BJ (cell line): ENCODE measurements around the gene HNRNPK. TPM values are rescaled to one million over a fixed set of nuclear protein-coding genes. Genes with fewer than 3 reads are reported as not detected.

ENCODE experiments used
- CTCF ChIA-PET: fragments of 350-600 bp; formaldehyde crosslinking; extraction: SDS; loops from one replicate; lab custom pipeline; 2021; ENCODE audit warnings: antibody characterized with exemption, inconsistent platforms; lab: Yijun Ruan, JAX
- POLR2A ChIA-PET: fragments of 300-600 bp; sonication (Branson Sonifier 250); formaldehyde crosslinking; extraction: SDS; loops from one replicate; lab custom pipeline; 2021; ENCODE audit warnings: antibody characterized with exemption; lab: Charles Lee
- DNase-seq: peaks from one replicate; pipeline ENCODE4 v3.0.0-alpha.2; 2011; ENCODE audit warnings: low read depth
- H3K27me3 ChIP-seq: 2 replicates; pipeline ENCODE4 v1.6.0; 2011; ENCODE audit warnings: low read length; ENCODE audit not compliant: control insufficient read depth, insufficient read depth
- H3K36me3 ChIP-seq: 2 replicates; pipeline ENCODE4 v1.5.1; 2011; ENCODE audit warnings: low read length; ENCODE audit not compliant: control insufficient read depth, insufficient read depth
- H3K4me3 ChIP-seq: 2 replicates; pipeline ENCODE4 v1.5.1; 2011; ENCODE audit warnings: low read depth, mild to moderate bottlenecking, control low read depth, low read length
- polyA plus RNA-seq: library from polyadenylated mRNA; depleted of rRNA; stranded (reverse); fragments of >200 nt; gene quantifications from 2 replicates; pipeline ENCODE4 v1.2.3, GENCODE V29; 2011
- TF ChIP-seq, protein P1 (sequence below): IDR thresholded peaks from 2 replicates; pipeline ENCODE4 v1.5.1; 2011; ENCODE audit warnings: low read depth, mild to moderate bottlenecking, control low read depth, inconsistent platforms, low read length, moderate library complexity; ENCODE audit not compliant: insufficient read depth

HNRNPK gene
- polyA plus RNA-seq, 1 experiment, result 343 TPM

DNA sequence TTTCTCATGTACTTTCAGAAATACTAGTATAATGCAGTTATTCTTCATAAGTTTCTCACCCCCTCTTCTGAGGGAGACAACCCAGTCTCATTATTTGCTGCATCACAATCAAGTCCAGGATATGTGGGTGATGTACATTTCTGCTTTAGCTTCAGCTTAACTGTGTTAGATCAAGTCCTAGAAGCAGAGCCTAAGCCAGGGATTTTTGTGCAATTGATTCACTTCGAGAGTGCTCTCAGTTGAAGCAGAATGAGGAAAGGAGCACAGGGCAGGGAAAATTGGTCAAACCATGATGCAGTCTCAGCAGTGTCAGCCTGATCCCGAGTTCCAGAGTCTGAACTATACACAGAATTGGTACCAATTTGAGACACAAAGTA lies 15.1 kb downstream of the HNRNPK start:
- TF ChIP-seq, protein P1, sequence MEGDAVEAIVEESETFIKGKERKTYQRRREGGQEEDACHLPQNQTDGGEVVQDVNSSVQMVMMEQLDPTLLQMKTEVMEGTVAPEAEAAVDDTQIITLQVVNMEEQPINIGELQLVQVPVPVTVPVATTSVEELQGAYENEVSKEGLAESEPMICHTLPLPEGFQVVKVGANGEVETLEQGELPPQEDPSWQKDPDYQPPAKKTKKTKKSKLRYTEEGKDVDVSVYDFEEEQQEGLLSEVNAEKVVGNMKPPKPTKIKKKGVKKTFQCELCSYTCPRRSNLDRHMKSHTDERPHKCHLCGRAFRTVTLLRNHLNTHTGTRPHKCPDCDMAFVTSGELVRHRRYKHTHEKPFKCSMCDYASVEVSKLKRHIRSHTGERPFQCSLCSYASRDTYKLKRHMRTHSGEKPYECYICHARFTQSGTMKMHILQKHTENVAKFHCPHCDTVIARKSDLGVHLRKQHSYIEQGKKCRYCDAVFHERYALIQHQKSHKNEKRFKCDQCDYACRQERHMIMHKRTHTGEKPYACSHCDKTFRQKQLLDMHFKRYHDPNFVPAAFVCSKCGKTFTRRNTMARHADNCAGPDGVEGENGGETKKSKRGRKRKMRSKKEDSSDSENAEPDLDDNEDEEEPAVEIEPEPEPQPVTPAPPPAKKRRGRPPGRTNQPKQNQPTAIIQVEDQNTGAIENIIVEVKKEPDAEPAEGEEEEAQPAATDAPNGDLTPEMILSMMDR, result no peak
- ChIA-PET POLR2A (no interaction called here), CTCF (interaction anchor here (1.5 to 1.7 kb wide), 2 partner anchors 11 to 296 kb away, joined by 4 to 9 read pairs; no protein-coding TSS in a partner anchor)
- Histone ChIP-seq H3K27me3 (no peaks in the 10 kb centered on the region), H3K4me3 (no peak overlapping the region), H3K36me3 (peaks cover 9% of the 10 kb centered on the region)
- DNase-seq, result no peak

DNA sequence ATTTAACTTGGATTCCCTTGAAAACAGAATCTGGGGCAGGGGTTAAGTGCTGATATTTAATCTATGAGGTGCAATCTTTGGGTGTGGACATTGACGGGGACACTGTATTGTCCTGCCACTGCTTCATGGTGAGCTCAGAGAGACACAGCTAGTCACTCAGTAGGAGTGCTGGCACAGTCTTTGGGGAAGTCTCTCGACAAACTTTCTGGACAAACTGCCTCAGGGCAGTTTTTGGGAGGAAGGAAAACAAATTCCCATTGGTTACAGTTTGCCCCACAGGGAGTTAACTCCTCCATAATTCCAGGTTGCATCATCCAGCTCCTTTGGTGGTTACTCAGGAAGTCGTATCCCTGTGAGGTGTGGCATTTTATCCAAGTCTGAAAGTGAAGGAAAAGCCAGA lies 17.9 kb downstream of the HNRNPK start:
- Histone ChIP-seq H3K27me3 (no peaks in the 10 kb centered on the region), H3K4me3 (no peak overlapping the region), H3K36me3 (peaks cover 4% of the 10 kb centered on the region; the same call in 1 of the 2 replicates)
- no peak for DNase-seq
- POLR2A ChIA-PET, result no interaction called here
- CTCF ChIA-PET, result interaction anchor here (0.8 to 2.2 kb wide), 3 partner anchors 9 to 192 kb away, joined by 3 to 6 read pairs (median 4); no protein-coding TSS in a partner anchor
- TF ChIP-seq, protein P1, result no peak

DNA sequence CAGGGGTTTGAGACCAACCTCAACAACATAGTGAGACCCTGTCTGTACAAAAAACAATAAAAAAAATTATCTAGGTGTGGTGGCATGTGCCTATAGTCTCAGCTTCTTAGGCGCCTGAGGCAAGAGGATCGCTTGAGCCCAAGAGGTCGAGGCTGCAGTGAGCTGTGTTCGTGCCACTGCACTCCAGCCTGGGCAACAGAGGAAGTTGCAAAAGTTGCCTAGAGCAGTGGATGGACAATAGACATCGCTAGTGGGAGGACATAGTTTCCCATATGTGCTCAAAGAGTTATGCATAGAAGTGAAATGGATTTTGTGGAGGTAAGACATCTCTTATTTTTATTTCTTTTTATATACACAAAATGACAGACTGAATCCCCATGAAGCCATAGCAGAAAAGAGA lies 19.0 kb downstream of the HNRNPK start:
- POLR2A ChIA-PET, result no interaction called here
- no peaks in the 10 kb centered on the region for H3K36me3 ChIP-seq
- CTCF ChIA-PET, result interaction anchor here (0.7 to 2.2 kb wide), 4 partner anchors 12 to 355 kb away, joined by 3 to 7 read pairs (median 5); no protein-coding TSS in a partner anchor
- TF ChIP-seq, protein P1, result no peak
- no peaks in the 10 kb centered on the region for H3K27me3 ChIP-seq
- no peak for DNase-seq
- H3K4me3 ChIP-seq, result no peak overlapping the region

DNA sequence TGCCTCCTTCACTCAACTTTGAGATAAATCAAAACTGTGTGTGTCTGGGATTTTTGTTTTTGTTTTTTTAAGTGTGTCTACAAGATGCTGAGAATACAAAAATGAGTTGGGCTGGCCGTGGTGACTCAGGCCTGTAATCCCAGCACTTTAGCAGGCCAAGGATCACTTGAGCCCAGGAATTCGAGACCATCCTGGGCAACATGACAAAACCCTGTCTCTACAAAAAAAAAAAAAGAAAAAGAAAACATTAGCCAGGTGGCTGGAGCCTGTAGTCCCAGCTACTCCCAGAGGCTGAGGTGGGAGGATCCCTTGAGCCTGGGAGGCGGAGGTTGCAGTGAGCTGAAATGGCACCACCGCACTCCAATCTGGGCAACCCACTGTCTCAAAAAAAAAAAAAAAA lies 21.0 kb downstream of the HNRNPK start:
- TF ChIP-seq, protein P1, result no peak
- Histone ChIP-seq H3K36me3 (no peaks in the 10 kb centered on the region), H3K27me3 (no peaks in the 10 kb centered on the region), H3K4me3 (no peak overlapping the region)
- POLR2A ChIA-PET, result interaction anchor here (0.5 to 0.7 kb wide), 7 partner anchors 13 to 312 kb away, joined by 3 to 12 read pairs (median 4); no protein-coding TSS in a partner anchor
- peak; percentile 92 for DNase-seq
- CTCF ChIA-PET, result interaction anchor here (0.6 to 1.4 kb wide), 3 partner anchors 14 to 304 kb away, joined by 3 to 4 read pairs (median 4); no protein-coding TSS in a partner anchor

DNA sequence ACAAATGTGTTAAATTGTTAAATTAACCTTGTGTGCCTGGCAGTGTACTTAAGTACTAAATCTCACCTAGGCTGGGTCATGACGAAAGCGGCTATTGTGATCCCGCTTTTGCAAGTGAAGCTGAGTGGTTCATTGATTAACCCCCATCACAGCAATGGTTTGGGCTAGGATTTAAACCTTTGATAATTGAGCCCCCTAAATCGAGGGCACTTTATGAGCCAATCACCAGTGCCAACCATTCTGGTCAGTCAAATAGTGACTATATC lies 22.8 kb downstream of the HNRNPK start:
- ChIA-PET CTCF (interaction anchor here (0.6 to 1.9 kb wide), 2 partner anchors 41 to 304 kb away, joined by 5 to 6 read pairs; no protein-coding TSS in a partner anchor), POLR2A (no interaction called here)
- Histone ChIP-seq H3K27me3 (no peaks in the 10 kb centered on the region), H3K4me3 (peak overlapping the region; percentile 46), H3K36me3 (no peaks in the 10 kb centered on the region)
- TF ChIP-seq, protein P1, result no peak
- DNase-seq, result no peak
